OCI-LY7 (cell line): ENCODE measurements around the gene FN1.

Experiments used
- CTCF ChIP-seq: fragments of 200-600 bp; sonication (generic); conservative IDR thresholded peaks from 2 replicates; pipeline ENCODE4 v1.5.1; 2014; ENCODE audit warnings: mild to moderate bottlenecking, antibody characterized with exemption, low read length, moderate library complexity, mixed read lengths
- EZH2phosphoT487 ChIP-seq: fragments of 200-600 bp; sonication (generic); IDR thresholded peaks from 2 replicates; pipeline ENCODE4 v1.6.1; 2018; ENCODE audit warnings: low read depth, borderline replicate concordance, mild to moderate bottlenecking, mixed run types, antibody characterized with exemption, low read length, moderate library complexity, mixed read lengths

GRCh38 chr2:215361211-215361875 is 74.5 kb downstream of the FN1 start:
- TF ChIP-seq CTCF, result no peak
- no peak for TF ChIP-seq EZH2phosphoT487
